Measurements from ENCODE around the gene TMEM150A.

- TF ChIP-seq CTCF (IDR thresholded peaks at IDR 0.05) (peak in 1 of 3 donors; percentile 86), POLR2A (IDR thresholded peaks at IDR 0.05) (no peak)
Measured at GRCh38 chr2:85551698-85552678, 50.5 kb downstream of the TMEM150A start.
